Neural cell (in vitro differentiated cells): ENCODE data around the gene MADCAM1.

Experiments
- EZH2 ChIP-seq: fragments of 200-600, 300-800 bp; shearing (Covaris generic), sonication (generic); IDR thresholded peaks from 2 replicates; pipeline ENCODE4 v1.6.1; 2014; ENCODE audit warnings: antibody characterized with exemption, low read length, borderline replicate concordance, mild to moderate bottlenecking; ENCODE audit not compliant: insufficient read depth, poor library complexity, severe bottlenecking
- MXI1 ChIP-seq: fragments of 450-650 bp; conservative IDR thresholded peaks from 2 replicates; pipeline ENCODE4 v1.6.1; 2014; ENCODE audit warnings: antibody characterized with exemption, mild to moderate bottlenecking; ENCODE audit not compliant: poor library complexity, severe bottlenecking
- POLR2AphosphoS5 ChIP-seq: IDR thresholded peaks from 2 replicates; pipeline ENCODE4 v1.6.1; 2012
- RAD21 ChIP-seq: fragments of 450-650 bp; conservative IDR thresholded peaks from 2 replicates; pipeline ENCODE4 v1.6.1; 2014; ENCODE audit warnings: antibody characterized with exemption, mild to moderate bottlenecking, moderate library complexity
- TF ChIP-seq, protein P1 (sequence below): fragments of 450-650 bp; IDR thresholded peaks from 2 replicates; pipeline ENCODE4 v1.5.1; 2014; ENCODE audit warnings: antibody characterized with exemption, mild to moderate bottlenecking, moderate library complexity; ENCODE audit not compliant: poor library complexity, severe bottlenecking

DNA sequence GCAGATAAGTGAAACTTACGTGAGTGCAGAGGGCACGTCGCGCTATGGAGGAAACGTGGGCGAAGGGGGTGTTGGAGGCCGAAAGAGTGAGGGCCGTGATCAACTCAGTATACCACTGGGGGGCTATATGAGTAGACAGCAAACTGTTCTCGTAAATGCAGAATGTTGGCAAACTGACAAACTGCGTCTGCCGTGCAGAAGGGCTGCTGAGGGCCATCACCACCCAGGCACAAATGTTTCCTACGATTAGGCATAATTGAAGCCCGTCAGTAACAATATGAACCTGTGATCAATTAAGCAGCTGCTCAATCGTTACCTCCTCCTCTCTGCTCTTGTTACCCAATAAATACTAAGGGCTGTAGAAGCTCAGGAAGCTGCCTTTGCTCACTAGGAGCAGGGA, 17.3 kb upstream of the MADCAM1 start:
- TF ChIP-seq EZH2 (no peak), RAD21 (no peak), POLR2AphosphoS5 (no peak), MXI1 (no peak)
- TF ChIP-seq, protein P1, sequence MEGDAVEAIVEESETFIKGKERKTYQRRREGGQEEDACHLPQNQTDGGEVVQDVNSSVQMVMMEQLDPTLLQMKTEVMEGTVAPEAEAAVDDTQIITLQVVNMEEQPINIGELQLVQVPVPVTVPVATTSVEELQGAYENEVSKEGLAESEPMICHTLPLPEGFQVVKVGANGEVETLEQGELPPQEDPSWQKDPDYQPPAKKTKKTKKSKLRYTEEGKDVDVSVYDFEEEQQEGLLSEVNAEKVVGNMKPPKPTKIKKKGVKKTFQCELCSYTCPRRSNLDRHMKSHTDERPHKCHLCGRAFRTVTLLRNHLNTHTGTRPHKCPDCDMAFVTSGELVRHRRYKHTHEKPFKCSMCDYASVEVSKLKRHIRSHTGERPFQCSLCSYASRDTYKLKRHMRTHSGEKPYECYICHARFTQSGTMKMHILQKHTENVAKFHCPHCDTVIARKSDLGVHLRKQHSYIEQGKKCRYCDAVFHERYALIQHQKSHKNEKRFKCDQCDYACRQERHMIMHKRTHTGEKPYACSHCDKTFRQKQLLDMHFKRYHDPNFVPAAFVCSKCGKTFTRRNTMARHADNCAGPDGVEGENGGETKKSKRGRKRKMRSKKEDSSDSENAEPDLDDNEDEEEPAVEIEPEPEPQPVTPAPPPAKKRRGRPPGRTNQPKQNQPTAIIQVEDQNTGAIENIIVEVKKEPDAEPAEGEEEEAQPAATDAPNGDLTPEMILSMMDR: no peak
